Right cardiac atrium (tissue), 5 donors: ENCODE data around the gene CCDC15. TPM values are rescaled to one million over a fixed set of nuclear protein-coding genes. Genes with fewer than 3 reads are reported as not detected.
A peak's percentile ranks its signal among the peaks of the same experiment; 100 is the strongest.
"Not testable (repeated sequence)": the region's sequence is repeated elsewhere in the genome, so short reads cannot be mapped to it uniquely, and the experiment has no call there.

Experiments
- ATAC-seq, 2 donors: fragments of 200-7000 bp; cut with Tn5 transposase; one replicate each; pipeline versions ENCODE4 v1.8.0 to v1.9.1; 2020; ENCODE audit warnings: moderate library complexity in 2 of 2, mild to moderate bottlenecking in 1 of 2
- DNase-seq, 3 donors: peaks; one replicate each; pipeline ENCODE4 v3.0.0-alpha.2; 2020
- H3K27ac ChIP-seq: one replicate; pipeline ENCODE4 v1.5.1; 2013; ENCODE audit warnings: mild to moderate bottlenecking, low read length, control low read depth, moderate library complexity
- H3K27me3 ChIP-seq: one replicate; pipeline ENCODE4 v1.6.1; 2013; ENCODE audit not compliant: control insufficient read depth, insufficient read depth
- H3K4me1 ChIP-seq: one replicate; pipeline ENCODE4 v1.6.1; 2013; ENCODE audit warnings: low read length; ENCODE audit not compliant: control insufficient read depth, insufficient read depth
- H3K4me3 ChIP-seq: one replicate; pipeline ENCODE4 v1.5.1; 2013; ENCODE audit warnings: low read length, control low read depth
- H3K9me3 ChIP-seq: one replicate; pipeline ENCODE4 v1.6.1; 2013; ENCODE audit warnings: low read length; ENCODE audit not compliant: control insufficient read depth
- WGBS: extraction: QIAGEN DNeasy Blood & Tissue Kit; methylation state at CpG from one replicate; pipeline ENCODE4 v1.1.7; 2013; 5-methylcytosine and 5-hydroxymethylcytosine counted together
- intact Hi-C, 4 donors: fragments of 100-400 bp; cut with DNase I; formaldehyde crosslinking; loops; one replicate each; pipeline versions ENCODE4 v1.11.0 to v1.14.0; 2022 to 2023
- polyA plus RNA-seq: library from polyadenylated mRNA; stranded (reverse); fragments of 200-250 nt; gene quantifications from one replicate; pipeline ENCODE4 v1.2.3, GENCODE V29; 2013
- total RNA-seq, 4 donors: library from RNA; stranded (reverse); fragmentation: NEBNext Ultra II Directional; extraction: Animal tissue kit (Norgen Biotek cat#: 25700); gene quantifications; one replicate each; pipeline ENCODE4 v1.2.1, GENCODE V29; 2021
- donor health status: healthy with polysubstance abuse.
- donor health status: DM: no; HTN: yes; CAD: no.
- donor health status: DM: no; HTN: no; CAD: no.
- donor health status: DM: no; HTN: yes; CAD: no; lungs with severe emphysema.
- donor health status: DM: yes; HTN: yes; CAD: no.

CCDC15 gene
- total and polyA plus RNA-seq, 5 donors: 0.09 to 0.47 (median 0.25) TPM

- no peaks in the 10 kb centered on the region for H3K9me3 ChIP-seq
- 68% methylated on average over 1 of the region's 1 CpG for WGBS
- DNase-seq (no peak), ATAC-seq (no peak)
- H3K27ac ChIP-seq: no peak overlapping the region
- intact Hi-C loops: no loop called here
- no peaks in the 10 kb centered on the region for H3K27me3 ChIP-seq
- no peaks in the 10 kb centered on the region for H3K4me1 ChIP-seq
- H3K4me3 ChIP-seq: no peak overlapping the region
Observed at GRCh38 chr11:124943741-124944140, 10.3 kb upstream of the CCDC15 start.

- no peak for ATAC-seq
- Histone ChIP-seq H3K27ac (no peak overlapping the region), H3K4me3 (no peak overlapping the region), H3K9me3 (no peaks in the 10 kb centered on the region), H3K27me3 (no peaks in the 10 kb centered on the region), H3K4me1 (no peaks in the 10 kb centered on the region)
- WGBS: 82% methylated on average over 3 of the region's 3 CpGs
- DNase-seq: no peak
- intact Hi-C loops: no loop called here
Observed at GRCh38 chr11:124944565-124944964, 9.4 kb upstream of the CCDC15 start.

- Histone ChIP-seq H3K27ac (no peak overlapping the region), H3K27me3 (no peaks in the 10 kb centered on the region), H3K4me3 (no peak overlapping the region), H3K9me3 (no peaks in the 10 kb centered on the region), H3K4me1 (no peaks in the 10 kb centered on the region)
- DNase-seq (no peak), ATAC-seq (no peak)
- WGBS: 72% methylated on average over 6 of the region's 6 CpGs
- intact Hi-C loops: no loop called here
Observed at GRCh38 chr11:124945826-124946225, 8.2 kb upstream of the CCDC15 start.

- no peak overlapping the region for H3K27ac ChIP-seq
- no peak overlapping the region for H3K4me3 ChIP-seq
- intact Hi-C loops: no loop called here
- no peaks in the 10 kb centered on the region for H3K27me3 ChIP-seq
- DNase-seq (peak in 1 of 3 donors; percentile 51), ATAC-seq (peak in 1 of 2 donors; percentile 22)
- no peaks in the 10 kb centered on the region for H3K4me1 ChIP-seq
- WGBS: 48% methylated on average over 2 of the region's 2 CpGs
- no peaks in the 10 kb centered on the region for H3K9me3 ChIP-seq
Observed at GRCh38 chr11:124946735-124947141, 7.3 kb upstream of the CCDC15 start.

- Histone ChIP-seq H3K4me1 (peaks cover 2% of the 10 kb centered on the region), H3K27ac (no peak overlapping the region), H3K4me3 (no peak overlapping the region), H3K27me3 (no peaks in the 10 kb centered on the region), H3K9me3 (no peaks in the 10 kb centered on the region)
- intact Hi-C loops: no loop called here
- ATAC-seq (no peak), DNase-seq (no peak)
Observed at GRCh38 chr11:124950601-124951330, 3.2 kb upstream of the CCDC15 start.

- Histone ChIP-seq H3K27me3 (no peaks in the 10 kb centered on the region), H3K4me1 (peaks cover 2% of the 10 kb centered on the region), H3K27ac (no peak overlapping the region), H3K9me3 (no peaks in the 10 kb centered on the region), H3K4me3 (no peak overlapping the region)
- intact Hi-C loops: no loop called here
- 75% methylated on average over 3 of the region's 3 CpGs for WGBS
- DNase-seq (no peak), ATAC-seq (no peak)
Observed at GRCh38 chr11:124951341-124951740, 2.7 kb upstream of the CCDC15 start.

GRCh38 chr11:124954590-124954955, 571 bp downstream of the CCDC15 start:
- intact Hi-C loops: no loop called here
- DNase-seq: no peak
- WGBS: 31% methylated on average over 6 of the region's 6 CpGs
- Histone ChIP-seq H3K4me1 (peaks cover 2% of the 10 kb centered on the region), H3K27me3 (no peaks in the 10 kb centered on the region), H3K9me3 (no peaks in the 10 kb centered on the region), H3K4me3 (peak overlapping the region; percentile 89), H3K27ac (no peak overlapping the region)
- no peak for ATAC-seq

- Histone ChIP-seq H3K9me3 (no peaks in the 10 kb centered on the region), H3K4me3 (no peak overlapping the region), H3K4me1 (peaks cover 2% of the 10 kb centered on the region), H3K27ac (no peak overlapping the region), H3K27me3 (no peaks in the 10 kb centered on the region)
- DNase-seq (no peak), ATAC-seq (no peak)
- intact Hi-C loops: no loop called here
Observed at GRCh38 chr11:124955035-124955434, 1.0 kb downstream of the CCDC15 start.

- Histone ChIP-seq H3K4me3 (no peak overlapping the region), H3K27ac (no peak overlapping the region), H3K9me3 (no peaks in the 10 kb centered on the region), H3K27me3 (no peaks in the 10 kb centered on the region), H3K4me1 (no peaks in the 10 kb centered on the region)
- intact Hi-C loops: loop anchor here in 2 of 4 donors (5.0 kb wide), 1 partner anchor 910 kb away; no protein-coding TSS in a partner anchor
- WGBS: 21% methylated on average over 5 of the region's 5 CpGs
- DNase-seq (no peak), ATAC-seq (peak; percentile 84 to 85)
Observed at GRCh38 chr11:124961972-124962609, 8.1 kb downstream of the CCDC15 start.

GRCh38 chr11:124968197-124968596, 14.2 kb downstream of the CCDC15 start:
- DNase-seq, ATAC-seq, H3K9me3 ChIP-seq, H3K27ac ChIP-seq, intact Hi-C loops, H3K4me3 ChIP-seq, H3K4me1 ChIP-seq, H3K27me3 ChIP-seq: not testable (repeated sequence)
- WGBS: 88% methylated on average over 13 of the region's 13 CpGs

- no peak overlapping the region for H3K27ac ChIP-seq
- no peaks in the 10 kb centered on the region for H3K27me3 ChIP-seq
- no peaks in the 10 kb centered on the region for H3K9me3 ChIP-seq
- H3K4me3 ChIP-seq: no peak overlapping the region
- no peak for DNase-seq
- no peaks in the 10 kb centered on the region for H3K4me1 ChIP-seq
- intact Hi-C loops: no loop called here
- WGBS: 84% methylated on average over 2 of the region's 2 CpGs
- no peak for ATAC-seq
Observed at GRCh38 chr11:124970925-124971324, 16.9 kb downstream of the CCDC15 start.
